H1 (cell line): ENCODE results near the gene ZNF679. TPM values are rescaled to one million over a fixed set of nuclear protein-coding genes. Genes with fewer than 3 reads are reported as not detected.

ENCODE experiments used
- CTCF ChIA-PET: fragments of 300-600 bp; sonication (Branson Sonifier 250); formaldehyde crosslinking; loops from one replicate; lab custom pipeline; 2021; ENCODE audit not compliant: partially characterized antibody; lab: Charles Lee
- POLR2A ChIA-PET: fragments of 300-600 bp; sonication (Branson Sonifier 250); formaldehyde crosslinking; loops from one replicate; lab custom pipeline; 2021; ENCODE audit warnings: inconsistent platforms; ENCODE audit not compliant: partially characterized antibody; lab: Charles Lee
- DNase-seq, 2 experiments: peaks; one replicate each; pipeline versions ENCODE4 v3.0.0 to v3.0.0-alpha.2; 2010 to 2022; ENCODE audit warnings: low spot score in 2 of 2, low read depth in 1 of 2, mixed read lengths in 1 of 2
- FAIRE-seq: peaks from 2 replicates; lab custom pipeline; 2011; peaks lifted over from hg19 to GRCh38; lab: Jason Lieb, UNC
- H2AFZ ChIP-seq: 2 replicates; pipeline ENCODE4 v1.8.1; 2012; ENCODE audit warnings: low read length, inconsistent platforms
- H2AK5ac ChIP-seq: 2 replicates; pipeline ENCODE4 v1.6.1; 2013; ENCODE audit warnings: low read depth, low read length
- H2BK120ac ChIP-seq: replicated peaks from 2 replicates; pipeline ENCODE3; 2013; ENCODE audit warnings: low read depth, low read length, inconsistent platforms
- H2BK12ac ChIP-seq: 2 replicates; pipeline ENCODE4 v1.6.1; 2013; ENCODE audit warnings: low read depth, low read length
- H2BK15ac ChIP-seq: 2 replicates; pipeline ENCODE4 v1.6.1; 2013; ENCODE audit warnings: low read length
- H2BK20ac ChIP-seq: 2 replicates; pipeline ENCODE4 v1.6.1; 2013; ENCODE audit warnings: low read length
- H2BK5ac ChIP-seq: 2 replicates; pipeline ENCODE4 v1.6.1; 2013; ENCODE audit warnings: low read depth, low read length
- H3K14ac ChIP-seq: 2 replicates; pipeline ENCODE4 v1.6.1; 2013; ENCODE audit warnings: inconsistent platforms; ENCODE audit not compliant: insufficient read length
- H3K18ac ChIP-seq: 2 replicates; pipeline ENCODE4 v1.6.1; 2013; ENCODE audit warnings: low read length; ENCODE audit errors: extremely low read depth
- H3K23ac ChIP-seq: 2 replicates; pipeline ENCODE4 v1.6.1; 2013; ENCODE audit warnings: inconsistent platforms; ENCODE audit not compliant: insufficient read length
- H3K23me2 ChIP-seq: 2 replicates; pipeline ENCODE4 v1.6.1; 2013; ENCODE audit warnings: low read depth, low read length
- H3K27ac ChIP-seq: 2 replicates; pipeline ENCODE4 v1.6.1; 2011; ENCODE audit warnings: low read depth, low read length, inconsistent platforms
- H3K27me3 ChIP-seq, 4 experiments: replicated peaks in 1 of 4; 1 replicate in 1 of 4; 2 replicates in 3 of 4; pipeline versions ENCODE4 v1.6.1 to v1.8.1; 2011 to 2013; ENCODE audit warnings: low read length in 3 of 4, mild to moderate bottlenecking in 3 of 4, inconsistent platforms in 2 of 4, mixed read lengths in 2 of 4, moderate library complexity in 1 of 4; ENCODE audit not compliant: control insufficient read depth in 3 of 4, insufficient read depth in 3 of 4; ENCODE audit errors: extremely low read depth in 1 of 4
- H3K36me3 ChIP-seq, 4 experiments: 2 replicates each; pipeline versions ENCODE4 v1.6.1 to v1.8.1; 2011 to 2013; ENCODE audit warnings: mild to moderate bottlenecking in 4 of 4, low read length in 3 of 4, moderate library complexity in 2 of 4, control low read depth in 1 of 4, inconsistent platforms in 1 of 4; ENCODE audit not compliant: insufficient read depth in 4 of 4, control insufficient read depth in 2 of 4
- H3K4ac ChIP-seq: replicated peaks from 2 replicates; pipeline ENCODE3; 2013; ENCODE audit warnings: low read length, low read depth, mixed read lengths, inconsistent platforms; ENCODE audit not compliant: insufficient read length
- H3K4me1 ChIP-seq, 4 experiments: replicated peaks in 1 of 4; 1 replicate in 1 of 4; 2 replicates in 3 of 4; pipeline versions ENCODE4 v1.6.1 to v1.8.1; 2011 to 2013; ENCODE audit warnings: low read length in 3 of 4, inconsistent platforms in 2 of 4, mixed read lengths in 1 of 4; ENCODE audit not compliant: insufficient read depth in 4 of 4, control insufficient read depth in 3 of 4
- H3K4me2 ChIP-seq, 2 experiments: 2 replicates each; pipeline versions ENCODE4 v1.6.1 to v1.8.1; 2011 to 2013; ENCODE audit warnings: low read depth in 2 of 2, low read length in 2 of 2, control low read depth in 1 of 2, inconsistent platforms in 1 of 2, mild to moderate bottlenecking in 1 of 2; ENCODE audit not compliant: insufficient read depth in 1 of 2
- H3K4me3 ChIP-seq, 4 experiments: fragments of 200-600, 300-600 bp in 1 of 4; sonication (generic), shearing (Covaris generic), sonication (Bioruptor Twin) in 1 of 4; 2 replicates each; pipeline versions ENCODE4 v1.5.1 to v1.8.1; 2011 to 2016; ENCODE audit warnings: low read length in 4 of 4, low read depth in 3 of 4, control low read depth in 2 of 4, inconsistent platforms in 2 of 4, mild to moderate bottlenecking in 2 of 4, mixed read lengths in 1 of 4, moderate library complexity in 1 of 4; ENCODE audit not compliant: insufficient read depth in 2 of 4; ENCODE audit errors: extremely low read depth in 1 of 4
- H3K56ac ChIP-seq: replicated peaks from 2 replicates; pipeline ENCODE3; 2013; ENCODE audit warnings: low read depth, mild to moderate bottlenecking, mixed read lengths, low read length, inconsistent platforms; ENCODE audit not compliant: insufficient read length
- H3K79me1 ChIP-seq: 2 replicates; pipeline ENCODE4 v1.6.1; 2013; ENCODE audit warnings: low read depth, low read length, control low read depth
- H3K79me2 ChIP-seq, 2 experiments: 2 replicates each; pipeline versions ENCODE4 v1.6.1 to v1.8.1; 2012 to 2013; ENCODE audit warnings: low read length in 2 of 2, mild to moderate bottlenecking in 2 of 2, inconsistent platforms in 1 of 2; ENCODE audit not compliant: insufficient read depth in 2 of 2, control insufficient read depth in 1 of 2
- H3K9ac ChIP-seq, 4 experiments: replicated peaks in 1 of 4; 1 replicate in 1 of 4; 2 replicates in 3 of 4; pipeline versions ENCODE4 v1.6.1 to v1.8.1; 2011 to 2013; ENCODE audit warnings: low read depth in 3 of 4, low read length in 3 of 4, control low read depth in 2 of 4, mild to moderate bottlenecking in 2 of 4, moderate library complexity in 2 of 4, inconsistent platforms in 1 of 4; ENCODE audit errors: extremely low read depth in 1 of 4
- H3K9me3 ChIP-seq, 2 experiments: 2 replicates each; pipeline versions ENCODE4 v1.6.1 to v1.8.1; 2012 to 2013; ENCODE audit warnings: mild to moderate bottlenecking in 2 of 2, moderate library complexity in 2 of 2, control low read depth in 1 of 2, inconsistent platforms in 1 of 2, low read depth in 1 of 2, low read length in 1 of 2, mixed read lengths in 1 of 2; ENCODE audit not compliant: insufficient read depth in 2 of 2
- H4K20me1 ChIP-seq, 2 experiments: replicated peaks in 1 of 2; 2 replicates each; pipeline versions ENCODE3 to v1.8.1; 2011 to 2013; ENCODE audit warnings: inconsistent platforms in 2 of 2, low read length in 2 of 2, mild to moderate bottlenecking in 1 of 2; ENCODE audit not compliant: insufficient read depth in 2 of 2, control insufficient read depth in 1 of 2
- H4K5ac ChIP-seq: 2 replicates; pipeline ENCODE4 v1.6.1; 2013; ENCODE audit warnings: low read length, low read depth, mixed read lengths, inconsistent platforms; ENCODE audit not compliant: insufficient read length
- H4K8ac ChIP-seq: 2 replicates; pipeline ENCODE4 v1.8.0; 2013; ENCODE audit warnings: mild to moderate bottlenecking, moderate library complexity, low read length, inconsistent platforms; ENCODE audit not compliant: insufficient read depth; ENCODE audit errors: extremely low read depth
- H4K91ac ChIP-seq: replicated peaks from 2 replicates; pipeline ENCODE3; 2013; ENCODE audit warnings: low read length, mixed read lengths, inconsistent platforms; ENCODE audit not compliant: insufficient read length
- CBX8 ChIP-seq: fragments of 300-800, 300-1000 bp; sonication (generic); IDR thresholded peaks from 2 replicates; pipeline ENCODE4 v1.7.1; 2016; ENCODE audit warnings: low read depth, low read length, borderline replicate concordance
- CHD2 ChIP-seq: IDR thresholded peaks from 2 replicates; pipeline ENCODE4 v1.6.1; 2012; ENCODE audit warnings: low read length, improper control_type of control experiment
- EGR1 ChIP-seq: IDR thresholded peaks from 2 replicates; pipeline ENCODE4 v1.6.1; 2011; ENCODE audit warnings: low read depth, low read length, borderline replicate concordance
- EP300 ChIP-seq, 2 experiments: IDR thresholded peaks; 1 replicate in 1 of 2; 2 replicates in 1 of 2; pipeline ENCODE4 v1.6.1; 2011 to 2012; ENCODE audit warnings: low read depth in 2 of 2, low read length in 2 of 2, mild to moderate bottlenecking in 2 of 2, borderline replicate concordance in 1 of 2, inconsistent platforms in 1 of 2, moderate library complexity in 1 of 2
- GABPA ChIP-seq: IDR thresholded peaks from 2 replicates; pipeline ENCODE4 v1.6.1; 2011; ENCODE audit warnings: mild to moderate bottlenecking, low read length, moderate library complexity, borderline replicate concordance; ENCODE audit not compliant: insufficient read depth
- JUN ChIP-seq: IDR thresholded peaks from 2 replicates; pipeline ENCODE4 v1.6.1; 2011; ENCODE audit warnings: low read depth, mild to moderate bottlenecking, improper control_type of control experiment, low read length
- NANOG ChIP-seq: IDR thresholded peaks from 2 replicates; pipeline ENCODE4 v1.6.1; 2011; ENCODE audit warnings: low read length, low read depth, mild to moderate bottlenecking, inconsistent platforms; ENCODE audit not compliant: insufficient read depth, poor library complexity, severe bottlenecking
- POU5F1 ChIP-seq: IDR thresholded peaks from 2 replicates; pipeline ENCODE4 v1.6.1; 2011; ENCODE audit warnings: low read depth, mild to moderate bottlenecking, low read length, moderate library complexity
- RFX5 ChIP-seq: IDR thresholded peaks from 2 replicates; pipeline ENCODE4 v1.6.1; 2011; ENCODE audit warnings: low read depth, low read length, improper control_type of control experiment, borderline replicate concordance
- SIRT6 ChIP-seq: IDR thresholded peaks from one replicate; pipeline ENCODE4 v1.7.1; 2012; ENCODE audit warnings: low read length, inconsistent platforms
- WGBS, 2 experiments: shearing (Covaris generic) in 1 of 2; methylation state at CpG; one replicate each; pipeline versions ENCODE4 v1.1.6 to v1.1.7; 2013 to 2015; ENCODE audit warnings: low lambda C conversion rate in 2 of 2, mixed read lengths in 2 of 2, inconsistent platforms in 1 of 2, low coverage in 1 of 2, missing lambda C conversion rate in 1 of 2; ENCODE audit not compliant: insufficient replicate concordance in 2 of 2, insufficient coverage in 1 of 2, insufficient read length in 1 of 2; ENCODE audit errors: extremely low coverage in 1 of 2, missing lambda C conversion rate in 1 of 2; 5-methylcytosine and 5-hydroxymethylcytosine counted together
- polyA plus RNA-seq, 7 experiments: library from polyadenylated mRNA; depleted of rRNA in 3 of 7; stranded (reverse) in 5 of 7; unstranded in 2 of 7; fragments of >200 nt in 5 of 7; fragments of 200-250 nt in 2 of 7; gene quantifications; 1 replicate in 5 of 7; 2 replicates in 1 of 7; 4 replicates in 1 of 7; pipeline versions ENCODE4 v1.2.1 to v1.2.3, GENCODE V29; 2011 to 2013; ENCODE audit warnings: missing spikeins in 2 of 7, mixed read lengths in 2 of 7
- total RNA-seq: library from RNA; stranded (reverse); fragmentation: NEBNext Ultra II Directional; extraction: Animal tissue kit (Norgen Biotek cat#: 25700); gene quantifications from 2 replicates; pipeline ENCODE4 v1.2.1, GENCODE V29; 2021
- TF ChIP-seq, protein P1 (sequence below): IDR thresholded peaks from 2 replicates; pipeline ENCODE4 v1.6.1; 2011; ENCODE audit warnings: low read length, improper control_type of control experiment
- TF ChIP-seq, protein P2 (sequence below): IDR thresholded peaks from 2 replicates; pipeline ENCODE4 v1.6.1; 2011; ENCODE audit warnings: low read depth, mild to moderate bottlenecking, low read length; ENCODE audit not compliant: insufficient read depth

ZNF679 gene
- total and polyA plus RNA-seq, 2 of the 8 experiments (the other 6 are each of a cell fraction or from before 2014, with no cell fraction given), result not detected

DNA sequence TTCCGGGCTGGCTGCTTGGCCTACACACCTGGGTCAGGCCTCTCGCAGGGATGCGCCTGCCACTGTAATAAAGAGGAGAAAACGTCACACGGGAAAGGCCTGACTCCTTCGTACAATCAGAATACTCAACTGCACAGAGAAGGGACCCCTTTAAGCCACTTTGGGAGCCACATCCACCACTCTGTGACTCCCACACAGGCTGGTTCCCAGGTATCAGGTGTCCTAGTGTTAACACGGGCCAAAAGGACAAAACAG lies 79.7 kb downstream of the ZNF679 start:
- Histone ChIP-seq H3K9ac (no peak overlapping the region), H4K8ac (no peak overlapping the region), H3K4me2 (no peak overlapping the region), H3K4me1 (no peaks in the 10 kb centered on the region), H2BK15ac (no peak overlapping the region), H4K91ac (no peak overlapping the region), H3K56ac (no peak overlapping the region), H2BK12ac (no peak overlapping the region), H3K23ac (no peak overlapping the region), H3K79me2 (no peaks in the 10 kb centered on the region), H3K36me3 (no peaks in the 10 kb centered on the region; a peak in 1 of 8 replicates), H3K14ac (no peak overlapping the region), H3K9me3 (peaks cover 65 to 78% of the 10 kb centered on the region in 2 experiments), H2AFZ (no peak overlapping the region), H4K20me1 (no peaks in the 10 kb centered on the region), H3K18ac (no peak overlapping the region), H3K4ac (no peak overlapping the region), H3K23me2 (no peaks in the 10 kb centered on the region), H2BK20ac (no peak overlapping the region), H3K27ac (no peak overlapping the region), H2BK5ac (no peak overlapping the region), H3K4me3 (no peak overlapping the region), H3K79me1 (no peaks in the 10 kb centered on the region), H4K5ac (no peak overlapping the region), H2AK5ac (no peak overlapping the region), H3K27me3 (no peaks in the 10 kb centered on the region), H2BK120ac (no peak overlapping the region)
- POLR2A ChIA-PET, result no interaction called here
- no peak for DNase-seq
- FAIRE-seq, result no peak
- WGBS, 2 experiments, result 71% methylated on average over 7 of the region's 7 CpGs; no CpG with 5 or more reads in 1 of the 2 experiments
- CTCF ChIA-PET, result interaction anchor here (0.9 kb wide), 1 partner anchor 10 kb away, joined by 4 read pairs; no protein-coding TSS in a partner anchor
- TF ChIP-seq CBX8 (no peak), EGR1 (no peak), JUN (no peak), POU5F1 (no peak), SIRT6 (no peak), CHD2 (no peak), RFX5 (no peak), EP300 (IDR thresholded peaks at IDR 0.05; ENCODE audit: borderline replicate concordance in 1 of 2, low read depth in 2 of 2, low read length in 2 of 2) (no peak), NANOG (no peak), GABPA (no peak)
- TF ChIP-seq, protein P1, sequence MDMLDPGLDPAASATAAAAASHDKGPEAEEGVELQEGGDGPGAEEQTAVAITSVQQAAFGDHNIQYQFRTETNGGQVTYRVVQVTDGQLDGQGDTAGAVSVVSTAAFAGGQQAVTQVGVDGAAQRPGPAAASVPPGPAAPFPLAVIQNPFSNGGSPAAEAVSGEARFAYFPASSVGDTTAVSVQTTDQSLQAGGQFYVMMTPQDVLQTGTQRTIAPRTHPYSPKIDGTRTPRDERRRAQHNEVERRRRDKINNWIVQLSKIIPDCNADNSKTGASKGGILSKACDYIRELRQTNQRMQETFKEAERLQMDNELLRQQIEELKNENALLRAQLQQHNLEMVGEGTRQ, result no peak
- TF ChIP-seq, protein P2, sequence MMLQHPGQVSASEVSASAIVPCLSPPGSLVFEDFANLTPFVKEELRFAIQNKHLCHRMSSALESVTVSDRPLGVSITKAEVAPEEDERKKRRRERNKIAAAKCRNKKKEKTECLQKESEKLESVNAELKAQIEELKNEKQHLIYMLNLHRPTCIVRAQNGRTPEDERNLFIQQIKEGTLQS, result no peak
